Neural cell (in vitro differentiated cells): ENCODE data around the gene RAE1. TPM values are rescaled to one million over a fixed set of nuclear protein-coding genes. Genes with fewer than 3 reads are reported as not detected.

ENCODE experiments used
- H2AFZ ChIP-seq: fragments of 200-600, 300-800 bp; sonication (generic), shearing (Covaris generic); 2 replicates; pipeline ENCODE4 v1.6.0; 2014; ENCODE audit warnings: low read depth, mild to moderate bottlenecking, antibody characterized with exemption, low read length, moderate library complexity
- H3F3A ChIP-seq: fragments of 200-600 bp; shearing (Covaris generic); 2 replicates; pipeline ENCODE4 v1.6.1; 2016; ENCODE audit warnings: mild to moderate bottlenecking, moderate library complexity, mixed read lengths, antibody characterized with exemption, low read length; ENCODE audit not compliant: insufficient read depth, poor library complexity, severe bottlenecking
- H3K27ac ChIP-seq: fragments of 200-600, 300-800 bp; sonication (generic), shearing (Covaris generic); 2 replicates; pipeline ENCODE4 v1.5.1; 2014; ENCODE audit warnings: mild to moderate bottlenecking, low read length, moderate library complexity
- H3K27me3 ChIP-seq: fragments of 300-800, 200-600 bp; sonication (generic), shearing (Covaris generic); 2 replicates; pipeline ENCODE4 v1.6.0; 2014; ENCODE audit warnings: mild to moderate bottlenecking, low read depth, low read length, moderate library complexity; ENCODE audit not compliant: insufficient read depth
- H3K36me3 ChIP-seq: fragments of 300-800, 200-600 bp; sonication (generic), shearing (Covaris generic); 2 replicates; pipeline ENCODE4 v1.5.1; 2014; ENCODE audit warnings: mild to moderate bottlenecking, antibody characterized with exemption, low read length, moderate library complexity; ENCODE audit not compliant: insufficient read depth
- H3K4me2 ChIP-seq: fragments of 300-800, 200-600 bp; sonication (generic), shearing (Covaris generic); 2 replicates; pipeline ENCODE4 v1.6.0; 2014; ENCODE audit warnings: mild to moderate bottlenecking, low read length
- H3K4me3 ChIP-seq: fragments of 300-800, 200-600 bp; sonication (generic), shearing (Covaris generic); 2 replicates; pipeline ENCODE4 v1.5.1; 2014; ENCODE audit warnings: mild to moderate bottlenecking, low read length, moderate library complexity
- H3K79me2 ChIP-seq: fragments of 200-600 bp; shearing (Covaris generic); replicated peaks from 2 replicates; pipeline ENCODE4 v1.6.0; 2014; ENCODE audit warnings: mild to moderate bottlenecking, low read length, moderate library complexity; ENCODE audit not compliant: insufficient read depth
- H3K9ac ChIP-seq: fragments of 300-800, 200-600 bp; sonication (generic), shearing (Covaris generic); 2 replicates; pipeline ENCODE4 v1.6.1; 2016; ENCODE audit warnings: mild to moderate bottlenecking, low read length, mixed read lengths
- H3K9me2 ChIP-seq: fragments of 200-600 bp; shearing (Covaris generic); 2 replicates; pipeline ENCODE4 v1.6.1; 2016; ENCODE audit warnings: mild to moderate bottlenecking, low read length, mixed read lengths; ENCODE audit not compliant: insufficient read depth
- H3K9me3 ChIP-seq: fragments of 200-600, 300-800 bp; sonication (generic), shearing (Covaris generic); 2 replicates; pipeline ENCODE4 v1.6.1; 2016; ENCODE audit warnings: mild to moderate bottlenecking, mixed run types, low read length, moderate library complexity, mixed read lengths
- H4K20me1 ChIP-seq: fragments of 200-600 bp; shearing (Covaris generic); 2 replicates; pipeline ENCODE4 v1.6.1; 2016; ENCODE audit warnings: mild to moderate bottlenecking, mixed run types; ENCODE audit not compliant: insufficient read depth
- EP300 ChIP-seq: fragments of 450-650 bp; conservative IDR thresholded peaks from 2 replicates; pipeline ENCODE4 v1.6.1; 2014; ENCODE audit warnings: antibody characterized with exemption, mild to moderate bottlenecking, moderate library complexity; ENCODE audit not compliant: poor library complexity, severe bottlenecking
- EZH2 ChIP-seq: fragments of 200-600, 300-800 bp; shearing (Covaris generic), sonication (generic); IDR thresholded peaks from 2 replicates; pipeline ENCODE4 v1.6.1; 2014; ENCODE audit warnings: antibody characterized with exemption, low read length, borderline replicate concordance, mild to moderate bottlenecking; ENCODE audit not compliant: insufficient read depth, poor library complexity, severe bottlenecking
- MXI1 ChIP-seq: fragments of 450-650 bp; conservative IDR thresholded peaks from 2 replicates; pipeline ENCODE4 v1.6.1; 2014; ENCODE audit warnings: antibody characterized with exemption, mild to moderate bottlenecking; ENCODE audit not compliant: poor library complexity, severe bottlenecking
- POLR2AphosphoS5 ChIP-seq: IDR thresholded peaks from 2 replicates; pipeline ENCODE4 v1.6.1; 2012
- RAD21 ChIP-seq: fragments of 450-650 bp; conservative IDR thresholded peaks from 2 replicates; pipeline ENCODE4 v1.6.1; 2014; ENCODE audit warnings: antibody characterized with exemption, mild to moderate bottlenecking, moderate library complexity
- SMC3 ChIP-seq: fragments of 450-650 bp; conservative IDR thresholded peaks from 2 replicates; pipeline ENCODE4 v1.6.1; 2014; ENCODE audit warnings: antibody characterized with exemption, mild to moderate bottlenecking, moderate library complexity; ENCODE audit not compliant: poor library complexity
- TAF1 ChIP-seq: IDR thresholded peaks from 2 replicates; pipeline ENCODE4 v1.6.1; 2012; ENCODE audit warnings: low read depth
- polyA plus RNA-seq: library from polyadenylated mRNA; depleted of rRNA; stranded (reverse); fragments of >200 nt; gene quantifications from 2 replicates; pipeline ENCODE4 v1.2.3, GENCODE V29; 2014
- TF ChIP-seq, protein P1 (sequence below): fragments of 450-650 bp; IDR thresholded peaks from 2 replicates; pipeline ENCODE4 v1.5.1; 2014; ENCODE audit warnings: antibody characterized with exemption, mild to moderate bottlenecking, moderate library complexity; ENCODE audit not compliant: poor library complexity, severe bottlenecking
- TF ChIP-seq, protein P2 (sequence below): IDR thresholded peaks from 2 replicates; pipeline ENCODE4 v1.6.1; 2012; ENCODE audit warnings: borderline replicate concordance

Gene RAE1
- polyA plus RNA-seq, 1 donor from 2014 or later = 134 TPM

DNA sequence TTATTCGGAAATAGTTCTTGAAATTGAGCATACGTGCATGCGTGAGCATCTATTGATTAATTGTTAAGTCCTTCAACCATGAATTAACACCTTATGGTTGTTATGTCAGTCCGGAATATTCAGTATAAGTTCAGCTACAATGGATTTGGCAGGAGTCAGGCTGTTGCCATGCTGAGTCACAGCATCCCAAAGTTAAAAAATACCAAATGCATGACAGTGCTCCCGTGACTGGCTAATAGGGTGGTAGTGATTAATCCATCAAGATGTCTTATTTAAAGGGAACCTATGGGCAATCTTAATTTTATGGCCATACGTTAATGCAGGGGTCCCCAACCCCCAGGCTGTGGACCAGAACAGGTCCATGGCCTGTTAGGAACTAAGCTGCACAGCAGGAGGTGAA lies 10.5 kb downstream of the RAE1 start:
- Histone ChIP-seq H2AFZ (no peak overlapping the region), H3K79me2 (no peaks in the 10 kb centered on the region), H3K9ac (no peak overlapping the region), H4K20me1 (no peaks in the 10 kb centered on the region), H3K27me3 (no peaks in the 10 kb centered on the region), H3K9me2 (no peaks in the 10 kb centered on the region), H3K27ac (no peak overlapping the region), H3K4me2 (no peak overlapping the region), H3F3A (no peaks in the 10 kb centered on the region), H3K9me3 (no peaks in the 10 kb centered on the region), H3K4me3 (no peak overlapping the region), H3K36me3 (peaks cover 5% of the 10 kb centered on the region)
- no peak for TF ChIP-seq SMC3
- TF ChIP-seq, protein P1, sequence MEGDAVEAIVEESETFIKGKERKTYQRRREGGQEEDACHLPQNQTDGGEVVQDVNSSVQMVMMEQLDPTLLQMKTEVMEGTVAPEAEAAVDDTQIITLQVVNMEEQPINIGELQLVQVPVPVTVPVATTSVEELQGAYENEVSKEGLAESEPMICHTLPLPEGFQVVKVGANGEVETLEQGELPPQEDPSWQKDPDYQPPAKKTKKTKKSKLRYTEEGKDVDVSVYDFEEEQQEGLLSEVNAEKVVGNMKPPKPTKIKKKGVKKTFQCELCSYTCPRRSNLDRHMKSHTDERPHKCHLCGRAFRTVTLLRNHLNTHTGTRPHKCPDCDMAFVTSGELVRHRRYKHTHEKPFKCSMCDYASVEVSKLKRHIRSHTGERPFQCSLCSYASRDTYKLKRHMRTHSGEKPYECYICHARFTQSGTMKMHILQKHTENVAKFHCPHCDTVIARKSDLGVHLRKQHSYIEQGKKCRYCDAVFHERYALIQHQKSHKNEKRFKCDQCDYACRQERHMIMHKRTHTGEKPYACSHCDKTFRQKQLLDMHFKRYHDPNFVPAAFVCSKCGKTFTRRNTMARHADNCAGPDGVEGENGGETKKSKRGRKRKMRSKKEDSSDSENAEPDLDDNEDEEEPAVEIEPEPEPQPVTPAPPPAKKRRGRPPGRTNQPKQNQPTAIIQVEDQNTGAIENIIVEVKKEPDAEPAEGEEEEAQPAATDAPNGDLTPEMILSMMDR = no peak
- no peak for TF ChIP-seq POLR2AphosphoS5
- no peak for TF ChIP-seq RAD21
- no peak for TF ChIP-seq MXI1
- no peak for TF ChIP-seq EZH2

DNA sequence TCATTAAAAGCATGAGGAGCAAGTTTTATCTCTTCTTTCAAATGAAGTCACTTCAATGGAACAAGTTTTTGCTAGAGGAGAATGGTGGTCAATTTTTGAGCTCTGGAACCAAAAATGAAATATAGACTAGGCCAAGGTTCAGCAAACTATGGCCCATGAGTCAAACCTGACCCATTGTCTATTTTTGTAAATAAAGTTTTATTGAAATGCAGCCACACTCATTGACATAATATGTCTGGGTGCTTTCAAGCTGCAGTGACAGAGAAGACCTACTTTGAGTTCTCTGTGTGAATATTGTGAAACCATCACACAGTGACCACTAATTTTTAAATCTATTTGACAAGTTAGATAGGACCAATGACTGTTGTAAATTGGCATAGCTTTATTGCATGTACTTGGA lies 13.4 kb downstream of the RAE1 start:
- TF ChIP-seq POLR2AphosphoS5 (no peak), EP300 (no peak), TAF1 (no peak), SMC3 (no peak), MXI1 (no peak), EZH2 (no peak), RAD21 (no peak)
- TF ChIP-seq, protein P2, sequence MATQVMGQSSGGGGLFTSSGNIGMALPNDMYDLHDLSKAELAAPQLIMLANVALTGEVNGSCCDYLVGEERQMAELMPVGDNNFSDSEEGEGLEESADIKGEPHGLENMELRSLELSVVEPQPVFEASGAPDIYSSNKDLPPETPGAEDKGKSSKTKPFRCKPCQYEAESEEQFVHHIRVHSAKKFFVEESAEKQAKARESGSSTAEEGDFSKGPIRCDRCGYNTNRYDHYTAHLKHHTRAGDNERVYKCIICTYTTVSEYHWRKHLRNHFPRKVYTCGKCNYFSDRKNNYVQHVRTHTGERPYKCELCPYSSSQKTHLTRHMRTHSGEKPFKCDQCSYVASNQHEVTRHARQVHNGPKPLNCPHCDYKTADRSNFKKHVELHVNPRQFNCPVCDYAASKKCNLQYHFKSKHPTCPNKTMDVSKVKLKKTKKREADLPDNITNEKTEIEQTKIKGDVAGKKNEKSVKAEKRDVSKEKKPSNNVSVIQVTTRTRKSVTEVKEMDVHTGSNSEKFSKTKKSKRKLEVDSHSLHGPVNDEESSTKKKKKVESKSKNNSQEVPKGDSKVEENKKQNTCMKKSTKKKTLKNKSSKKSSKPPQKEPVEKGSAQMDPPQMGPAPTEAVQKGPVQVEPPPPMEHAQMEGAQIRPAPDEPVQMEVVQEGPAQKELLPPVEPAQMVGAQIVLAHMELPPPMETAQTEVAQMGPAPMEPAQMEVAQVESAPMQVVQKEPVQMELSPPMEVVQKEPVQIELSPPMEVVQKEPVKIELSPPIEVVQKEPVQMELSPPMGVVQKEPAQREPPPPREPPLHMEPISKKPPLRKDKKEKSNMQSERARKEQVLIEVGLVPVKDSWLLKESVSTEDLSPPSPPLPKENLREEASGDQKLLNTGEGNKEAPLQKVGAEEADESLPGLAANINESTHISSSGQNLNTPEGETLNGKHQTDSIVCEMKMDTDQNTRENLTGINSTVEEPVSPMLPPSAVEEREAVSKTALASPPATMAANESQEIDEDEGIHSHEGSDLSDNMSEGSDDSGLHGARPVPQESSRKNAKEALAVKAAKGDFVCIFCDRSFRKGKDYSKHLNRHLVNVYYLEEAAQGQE = no peak
- TF ChIP-seq, protein P1 = no peak
- Histone ChIP-seq H3F3A (no peaks in the 10 kb centered on the region), H3K4me3 (no peak overlapping the region), H3K27me3 (no peaks in the 10 kb centered on the region), H2AFZ (no peak overlapping the region), H3K36me3 (peaks cover 13% of the 10 kb centered on the region), H3K9me2 (no peaks in the 10 kb centered on the region), H3K9ac (no peak overlapping the region), H3K9me3 (no peaks in the 10 kb centered on the region), H3K27ac (no peak overlapping the region), H3K4me2 (no peak overlapping the region), H3K79me2 (no peaks in the 10 kb centered on the region), H4K20me1 (no peaks in the 10 kb centered on the region)
